OCI-LY1 (cell line): ENCODE results near the gene MRPL1.

ENCODE experiments used
- EZH2 ChIP-seq: fragments of 200-600 bp; sonication (generic), shearing (Covaris generic); IDR thresholded peaks from 2 replicates; pipeline ENCODE4 v1.8.0; 2017; ENCODE audit warnings: borderline replicate concordance, mixed run types, mild to moderate bottlenecking, antibody characterized with exemption, low read length, moderate library complexity, mixed read lengths
- TF ChIP-seq, protein P1 (sequence below): fragments of 200-600 bp; sonication (generic), shearing (Covaris generic); IDR thresholded peaks from 2 replicates; pipeline ENCODE4 v1.5.1; 2017; ENCODE audit warnings: mild to moderate bottlenecking, antibody characterized with exemption, low read length, moderate library complexity, mixed read lengths

- TF ChIP-seq, protein P1, sequence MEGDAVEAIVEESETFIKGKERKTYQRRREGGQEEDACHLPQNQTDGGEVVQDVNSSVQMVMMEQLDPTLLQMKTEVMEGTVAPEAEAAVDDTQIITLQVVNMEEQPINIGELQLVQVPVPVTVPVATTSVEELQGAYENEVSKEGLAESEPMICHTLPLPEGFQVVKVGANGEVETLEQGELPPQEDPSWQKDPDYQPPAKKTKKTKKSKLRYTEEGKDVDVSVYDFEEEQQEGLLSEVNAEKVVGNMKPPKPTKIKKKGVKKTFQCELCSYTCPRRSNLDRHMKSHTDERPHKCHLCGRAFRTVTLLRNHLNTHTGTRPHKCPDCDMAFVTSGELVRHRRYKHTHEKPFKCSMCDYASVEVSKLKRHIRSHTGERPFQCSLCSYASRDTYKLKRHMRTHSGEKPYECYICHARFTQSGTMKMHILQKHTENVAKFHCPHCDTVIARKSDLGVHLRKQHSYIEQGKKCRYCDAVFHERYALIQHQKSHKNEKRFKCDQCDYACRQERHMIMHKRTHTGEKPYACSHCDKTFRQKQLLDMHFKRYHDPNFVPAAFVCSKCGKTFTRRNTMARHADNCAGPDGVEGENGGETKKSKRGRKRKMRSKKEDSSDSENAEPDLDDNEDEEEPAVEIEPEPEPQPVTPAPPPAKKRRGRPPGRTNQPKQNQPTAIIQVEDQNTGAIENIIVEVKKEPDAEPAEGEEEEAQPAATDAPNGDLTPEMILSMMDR, result no peak
- no peak for TF ChIP-seq EZH2
These were observed 42.6 kb upstream of the MRPL1 start for GRCh38 chr4:77819843-77820648.
